Measurements from ENCODE around the gene ZSCAN5B.
"Not testable (repeated sequence)": the region's sequence is repeated elsewhere in the genome, so short reads cannot be mapped to it uniquely, and the experiment has no call there.

ZSCAN5B gene

GRCh38 chr19:56197646-56198045 lies at the start of gene ZSCAN5B:
TSS of gene ZSCAN5B (minus strand) at chr19:56197783. CDS start at chr19:56193052, 4,731 bp downstream.
- not testable (repeated sequence) for H3K27me3 ChIP-seq (ENCODE audit: control insufficient read depth in 1 of 2, insufficient read depth in 2 of 2, low read length in 2 of 2); H3K36me3 ChIP-seq (ENCODE audit: control insufficient read depth in 1 of 2, insufficient read depth in 2 of 2, low read length in 2 of 2); H3K4me1 ChIP-seq (ENCODE audit: control insufficient read depth in 1 of 2, insufficient read depth in 2 of 2, low read length in 2 of 2); H3K9me3 ChIP-seq (ENCODE audit: control insufficient read depth in 1 of 2, low read length in 2 of 2); H3K9ac ChIP-seq (ENCODE audit: low read depth in 1 of 2, low read length in 2 of 2); H3K27ac ChIP-seq (ENCODE audit: low read depth, low read length); H3K4me3 ChIP-seq (ENCODE audit: low read depth in 1 of 2, low read length in 2 of 2)

GRCh38 chr19:56245764-56246163 lies 48.2 kb upstream of the ZSCAN5B start:
- H3K9me3 ChIP-seq (ENCODE audit: control insufficient read depth in 1 of 2, low read length in 2 of 2); H3K4me1 ChIP-seq (ENCODE audit: control insufficient read depth in 1 of 2, insufficient read depth in 2 of 2, low read length in 2 of 2); H3K27me3 ChIP-seq (ENCODE audit: control insufficient read depth in 1 of 2, insufficient read depth in 2 of 2, low read length in 2 of 2); H3K9ac ChIP-seq (ENCODE audit: low read depth in 1 of 2, low read length in 2 of 2); H3K27ac ChIP-seq (ENCODE audit: low read depth, low read length); H3K36me3 ChIP-seq (ENCODE audit: control insufficient read depth in 1 of 2, insufficient read depth in 2 of 2, low read length in 2 of 2); H3K4me3 ChIP-seq (ENCODE audit: low read depth in 1 of 2, low read length in 2 of 2): not testable (repeated sequence)

GRCh38 chr19:56245121-56245740 lies 47.6 kb upstream of the ZSCAN5B start:
- Histone ChIP-seq H3K4me3 (ENCODE audit: low read depth in 1 of 2, low read length in 2 of 2) (no peak overlapping the region), H3K9me3 (ENCODE audit: control insufficient read depth in 1 of 2, low read length in 2 of 2) (no peaks in the 10 kb centered on the region), H3K4me1 (ENCODE audit: control insufficient read depth in 1 of 2, insufficient read depth in 2 of 2, low read length in 2 of 2) (no peaks in the 10 kb centered on the region), H3K36me3 (ENCODE audit: control insufficient read depth in 1 of 2, insufficient read depth in 2 of 2, low read length in 2 of 2) (no peaks in the 10 kb centered on the region), H3K9ac (ENCODE audit: low read depth in 1 of 2, low read length in 2 of 2) (no peak overlapping the region), H3K27ac (ENCODE audit: low read depth, low read length) (no peak overlapping the region), H3K27me3 (ENCODE audit: control insufficient read depth in 1 of 2, insufficient read depth in 2 of 2, low read length in 2 of 2) (no peaks in the 10 kb centered on the region)

GRCh38 chr19:56223481-56223880 lies 25.9 kb upstream of the ZSCAN5B start:
- H3K9me3 ChIP-seq (ENCODE audit: control insufficient read depth in 1 of 2, low read length in 2 of 2) = no peaks in the 10 kb centered on the region
- H3K4me3 ChIP-seq (ENCODE audit: low read depth in 1 of 2, low read length in 2 of 2) = no peak overlapping the region
- peaks cover 0 to 11% of the 10 kb centered on the region in 2 donors for H3K36me3 ChIP-seq (ENCODE audit: control insufficient read depth in 1 of 2, insufficient read depth in 2 of 2, low read length in 2 of 2)
- H3K27me3 ChIP-seq (ENCODE audit: control insufficient read depth in 1 of 2, insufficient read depth in 2 of 2, low read length in 2 of 2) = no peaks in the 10 kb centered on the region
- H3K9ac ChIP-seq (ENCODE audit: low read depth in 1 of 2, low read length in 2 of 2) = no peak overlapping the region
- H3K27ac ChIP-seq (ENCODE audit: low read depth, low read length) = no peak overlapping the region
- no peaks in the 10 kb centered on the region for H3K4me1 ChIP-seq (ENCODE audit: control insufficient read depth in 1 of 2, insufficient read depth in 2 of 2, low read length in 2 of 2)

GRCh38 chr19:56222901-56223300 lies 25.3 kb upstream of the ZSCAN5B start:
- Histone ChIP-seq H3K27me3 (ENCODE audit: control insufficient read depth in 1 of 2, insufficient read depth in 2 of 2, low read length in 2 of 2) (no peaks in the 10 kb centered on the region), H3K36me3 (ENCODE audit: control insufficient read depth in 1 of 2, insufficient read depth in 2 of 2, low read length in 2 of 2) (peaks cover 0 to 11% of the 10 kb centered on the region in 2 donors), H3K4me1 (ENCODE audit: control insufficient read depth in 1 of 2, insufficient read depth in 2 of 2, low read length in 2 of 2) (no peaks in the 10 kb centered on the region), H3K4me3 (ENCODE audit: low read depth in 1 of 2, low read length in 2 of 2) (no peak overlapping the region), H3K27ac (ENCODE audit: low read depth, low read length) (no peak overlapping the region), H3K9ac (ENCODE audit: low read depth in 1 of 2, low read length in 2 of 2) (no peak overlapping the region), H3K9me3 (ENCODE audit: control insufficient read depth in 1 of 2, low read length in 2 of 2) (no peaks in the 10 kb centered on the region)

- Histone ChIP-seq H3K27ac (ENCODE audit: low read depth, low read length) (no peak overlapping the region), H3K4me1 (ENCODE audit: control insufficient read depth in 1 of 2, insufficient read depth in 2 of 2, low read length in 2 of 2) (no peaks in the 10 kb centered on the region), H3K36me3 (ENCODE audit: control insufficient read depth in 1 of 2, insufficient read depth in 2 of 2, low read length in 2 of 2) (peaks cover 0 to 11% of the 10 kb centered on the region in 2 donors), H3K27me3 (ENCODE audit: control insufficient read depth in 1 of 2, insufficient read depth in 2 of 2, low read length in 2 of 2) (peaks cover 3% of the 10 kb centered on the region in 2 donors), H3K4me3 (ENCODE audit: low read depth in 1 of 2, low read length in 2 of 2) (no peak overlapping the region), H3K9me3 (ENCODE audit: control insufficient read depth in 1 of 2, low read length in 2 of 2) (no peaks in the 10 kb centered on the region), H3K9ac (ENCODE audit: low read depth in 1 of 2, low read length in 2 of 2) (no peak overlapping the region)
Observed at GRCh38 chr19:56221851-56222250, 24.3 kb upstream of the ZSCAN5B start.

- H3K4me3 ChIP-seq (ENCODE audit: low read depth in 1 of 2, low read length in 2 of 2); H3K27me3 ChIP-seq (ENCODE audit: control insufficient read depth in 1 of 2, insufficient read depth in 2 of 2, low read length in 2 of 2); H3K27ac ChIP-seq (ENCODE audit: low read depth, low read length): not testable (repeated sequence)
Observed at GRCh38 chr19:56221442-56221841, 23.9 kb upstream of the ZSCAN5B start.

GRCh38 chr19:56218961-56219360 lies 21.4 kb upstream of the ZSCAN5B start:
- Histone ChIP-seq H3K27me3 (ENCODE audit: control insufficient read depth in 1 of 2, insufficient read depth in 2 of 2, low read length in 2 of 2) (peaks cover 3 to 4% of the 10 kb centered on the region in 2 donors), H3K4me3 (ENCODE audit: low read depth in 1 of 2, low read length in 2 of 2) (no peak overlapping the region), H3K9ac (ENCODE audit: low read depth in 1 of 2, low read length in 2 of 2) (no peak overlapping the region)

More at GRCh38 chr19:56221442-56221841, 23.9 kb upstream of the ZSCAN5B start:
- not testable (repeated sequence) for H3K9me3 ChIP-seq (ENCODE audit: control insufficient read depth in 1 of 2, low read length in 2 of 2); H3K4me1 ChIP-seq (ENCODE audit: control insufficient read depth in 1 of 2, insufficient read depth in 2 of 2, low read length in 2 of 2); H3K9ac ChIP-seq (ENCODE audit: low read depth in 1 of 2, low read length in 2 of 2)
- peaks cover 0 to 11% of the 10 kb centered on the region in 2 donors for H3K36me3 ChIP-seq (ENCODE audit: control insufficient read depth in 1 of 2, insufficient read depth in 2 of 2, low read length in 2 of 2)

GRCh38 chr19:56217039-56217949 lies 19.7 kb upstream of the ZSCAN5B start:
- H3K36me3 ChIP-seq (ENCODE audit: control insufficient read depth in 1 of 2, insufficient read depth in 2 of 2, low read length in 2 of 2) = peaks cover 0 to 8% of the 10 kb centered on the region in 2 donors
- no peak overlapping the region for H3K9ac ChIP-seq (ENCODE audit: low read depth in 1 of 2, low read length in 2 of 2)
- H3K4me1 ChIP-seq (ENCODE audit: control insufficient read depth in 1 of 2, insufficient read depth in 2 of 2, low read length in 2 of 2) = no peaks in the 10 kb centered on the region
- no peak overlapping the region for H3K27ac ChIP-seq (ENCODE audit: low read depth, low read length)
- H3K27me3 ChIP-seq (ENCODE audit: control insufficient read depth in 1 of 2, insufficient read depth in 2 of 2, low read length in 2 of 2) = peaks cover 3 to 4% of the 10 kb centered on the region in 2 donors
- no peaks in the 10 kb centered on the region for H3K9me3 ChIP-seq (ENCODE audit: control insufficient read depth in 1 of 2, low read length in 2 of 2)
- peak overlapping the region in 1 of 2 donors; percentile 28 for H3K4me3 ChIP-seq (ENCODE audit: low read depth in 1 of 2, low read length in 2 of 2)

More at GRCh38 chr19:56218961-56219360, 21.4 kb upstream of the ZSCAN5B start:
- no peak overlapping the region for H3K27ac ChIP-seq (ENCODE audit: low read depth, low read length)
- no peaks in the 10 kb centered on the region for H3K4me1 ChIP-seq (ENCODE audit: control insufficient read depth in 1 of 2, insufficient read depth in 2 of 2, low read length in 2 of 2)
- H3K9me3 ChIP-seq (ENCODE audit: control insufficient read depth in 1 of 2, low read length in 2 of 2) = no peaks in the 10 kb centered on the region
- peaks cover 0 to 11% of the 10 kb centered on the region in 2 donors for H3K36me3 ChIP-seq (ENCODE audit: control insufficient read depth in 1 of 2, insufficient read depth in 2 of 2, low read length in 2 of 2)

GRCh38 chr19:56211718-56212117 lies 14.1 kb upstream of the ZSCAN5B start:
- Histone ChIP-seq H3K9ac (ENCODE audit: low read depth in 1 of 2, low read length in 2 of 2) (no peak overlapping the region), H3K36me3 (ENCODE audit: control insufficient read depth in 1 of 2, insufficient read depth in 2 of 2, low read length in 2 of 2) (no peaks in the 10 kb centered on the region), H3K4me3 (ENCODE audit: low read depth in 1 of 2, low read length in 2 of 2) (no peak overlapping the region), H3K4me1 (ENCODE audit: control insufficient read depth in 1 of 2, insufficient read depth in 2 of 2, low read length in 2 of 2) (no peaks in the 10 kb centered on the region), H3K9me3 (ENCODE audit: control insufficient read depth in 1 of 2, low read length in 2 of 2) (no peaks in the 10 kb centered on the region), H3K27ac (ENCODE audit: low read depth, low read length) (no peak overlapping the region), H3K27me3 (ENCODE audit: control insufficient read depth in 1 of 2, insufficient read depth in 2 of 2, low read length in 2 of 2) (no peaks in the 10 kb centered on the region)
